WTC11 (cell line): ENCODE results near the gene TMEM135. TPM values are rescaled to one million over a fixed set of nuclear protein-coding genes. Genes with fewer than 3 reads are reported as not detected.

Experiments
- AR ChIP-seq: fragments of 250-450 bp; sonication (Bioruptor Pico); IDR thresholded peaks from 2 replicates; pipeline ENCODE4 v1.9.0; 2021; ENCODE audit warnings: mild to moderate bottlenecking
- CDX4 ChIP-seq: fragments of 250-450 bp; sonication (Bioruptor Pico); IDR thresholded peaks from 2 replicates; pipeline ENCODE4 v1.9.0; 2021; ENCODE audit warnings: moderate library complexity, mild to moderate bottlenecking, inconsistent platforms, borderline replicate concordance
- E2F1 ChIP-seq: sonication (generic); formaldehyde crosslinking; IDR thresholded peaks from 2 replicates; pipeline ENCODE4 v1.8.0; 2022; ENCODE audit warnings: mild to moderate bottlenecking, missing genetic modification reagents
- ESRRA ChIP-seq: sonication (generic); formaldehyde crosslinking; IDR thresholded peaks from 2 replicates; pipeline ENCODE4 v1.8.1; 2022; ENCODE audit warnings: mild to moderate bottlenecking, missing genetic modification reagents, borderline replicate concordance
- ETV6 ChIP-seq: sonication (generic); formaldehyde crosslinking; IDR thresholded peaks from 2 replicates; pipeline ENCODE4 v1.8.1; 2022; ENCODE audit warnings: mild to moderate bottlenecking, missing genetic modification reagents
- FOXK1 ChIP-seq: sonication (generic); formaldehyde crosslinking; IDR thresholded peaks from 2 replicates; pipeline ENCODE4 v1.8.0; 2022; ENCODE audit warnings: mild to moderate bottlenecking, moderate library complexity, missing genetic modification reagents
- GRHL2 ChIP-seq: fragments of 250-450 bp; sonication (Bioruptor Pico); IDR thresholded peaks from 2 replicates; pipeline ENCODE4 v1.8.0; 2022; ENCODE audit warnings: mild to moderate bottlenecking, moderate library complexity; ENCODE audit not compliant: insufficient replicate concordance, severe bottlenecking
- HMGXB4 ChIP-seq: sonication (generic); formaldehyde crosslinking; IDR thresholded peaks from 2 replicates; pipeline ENCODE4 v1.8.1; 2023; ENCODE audit warnings: mild to moderate bottlenecking, moderate library complexity, missing genetic modification reagents
- KAT7 ChIP-seq: sonication (generic); formaldehyde crosslinking; IDR thresholded peaks from 2 replicates; pipeline ENCODE4 v1.8.1; 2023; ENCODE audit warnings: missing genetic modification reagents, mild to moderate bottlenecking, borderline replicate concordance
- MAX ChIP-seq: sonication (generic); formaldehyde crosslinking; IDR thresholded peaks from 2 replicates; pipeline ENCODE4 v1.8.0; 2022; ENCODE audit warnings: mild to moderate bottlenecking, missing genetic modification reagents
- MXD4 ChIP-seq: fragments of 250-450 bp; sonication (Bioruptor Pico); IDR thresholded peaks from 2 replicates; pipeline ENCODE4 v1.8.0; 2021; ENCODE audit warnings: mild to moderate bottlenecking, moderate library complexity, borderline replicate concordance
- MYBL2 ChIP-seq: sonication (generic); formaldehyde crosslinking; IDR thresholded peaks from 2 replicates; pipeline ENCODE4 v1.8.1; 2023; ENCODE audit warnings: mild to moderate bottlenecking, moderate library complexity, missing genetic modification reagents
- NFATC4 ChIP-seq: fragments of 250-450 bp; sonication (Bioruptor Pico); IDR thresholded peaks from 2 replicates; pipeline ENCODE4 v1.9.0; 2021; ENCODE audit warnings: mild to moderate bottlenecking
- NFYB ChIP-seq: sonication (generic); formaldehyde crosslinking; conservative IDR thresholded peaks from 2 replicates; pipeline ENCODE4 v1.8.0; 2022; ENCODE audit warnings: low read depth, missing genetic modification reagents
- NR1H2 ChIP-seq: sonication (generic); formaldehyde crosslinking; IDR thresholded peaks from 2 replicates; pipeline ENCODE4 v1.9.0; 2021; ENCODE audit warnings: mild to moderate bottlenecking, moderate library complexity, missing genetic modification reagents
- SMAD3 ChIP-seq: sonication (generic); formaldehyde crosslinking; IDR thresholded peaks from 2 replicates; pipeline ENCODE4 v1.8.0; 2022; ENCODE audit warnings: missing genetic modification reagents, mild to moderate bottlenecking, borderline replicate concordance
- TEAD1 ChIP-seq: sonication (generic); formaldehyde crosslinking; IDR thresholded peaks from 2 replicates; pipeline ENCODE4 v1.8.0; 2022; ENCODE audit warnings: mild to moderate bottlenecking, missing genetic modification reagents
- ZNF263 ChIP-seq: sonication (generic); formaldehyde crosslinking; IDR thresholded peaks from 2 replicates; pipeline ENCODE4 v1.8.1; 2022; ENCODE audit warnings: low read depth, mild to moderate bottlenecking, moderate library complexity, missing genetic modification reagents
- ZNF281 ChIP-seq: sonication (generic); formaldehyde crosslinking; IDR thresholded peaks from 2 replicates; pipeline ENCODE4 v1.8.0; 2023; ENCODE audit warnings: mild to moderate bottlenecking, missing genetic modification reagents
- ZNF423 ChIP-seq: fragments of 250-450 bp; sonication (Bioruptor Pico); IDR thresholded peaks from 2 replicates; pipeline ENCODE4 v2.1.2; 2022; ENCODE audit warnings: mild to moderate bottlenecking, moderate library complexity
- ZNF532 ChIP-seq: fragments of 250-450 bp; sonication (Bioruptor Pico); IDR thresholded peaks from 2 replicates; pipeline ENCODE4 v1.9.0; 2021; ENCODE audit warnings: mild to moderate bottlenecking, borderline replicate concordance
- ZSCAN18 ChIP-seq: fragments of 250-450 bp; sonication (Bioruptor Pico); IDR thresholded peaks from 2 replicates; pipeline ENCODE4 v2.1.2; 2022; ENCODE audit warnings: mild to moderate bottlenecking, moderate library complexity
- total RNA-seq: library from RNA; stranded (reverse); gene quantifications from 3 replicates; pipeline ENCODE4 v1.2.3, GENCODE V29; 2021

Gene TMEM135
- total RNA-seq, 1 experiment from 2014 or later: 35.8 TPM

GRCh38 chr11:87037450-87038234 is at the start of gene TMEM135 (continued):
- no peak for TF ChIP-seq AR
- no peak for TF ChIP-seq MXD4
- no peak for TF ChIP-seq ZNF532 (CRISPR knock-in tag)
- 0 out of 2 replicates have a peak, but pooled peaks have one; percentile 62 for TF ChIP-seq E2F1 (CRISPR knock-in tag)
- 0 out of 2 replicates have a peak, but pooled peaks have one; percentile 56 for TF ChIP-seq SMAD3 (CRISPR knock-in tag)
- TF ChIP-seq TEAD1 (CRISPR knock-in tag): peak; percentile 78; the same call in 1 of the 2 replicates
- no peak for TF ChIP-seq KAT7
- TF ChIP-seq CDX4 (CRISPR knock-in tag): no peak
- TF ChIP-seq GRHL2 (CRISPR knock-in tag): no peak
- TF ChIP-seq ETV6: peak; percentile 60
- peak; percentile 56; the same call in 1 of the 2 replicates for TF ChIP-seq ZNF423
- 0 out of 2 replicates have a peak, but pooled peaks have one; percentile 47 for TF ChIP-seq NR1H2 (CRISPR knock-in tag)
- peak; percentile 90 for TF ChIP-seq MAX (CRISPR knock-in tag)
- TF ChIP-seq HMGXB4: peak; percentile 95
- peak; percentile 66 for TF ChIP-seq FOXK1 (CRISPR knock-in tag)
- TF ChIP-seq NFATC4 (CRISPR knock-in tag): no peak
- TF ChIP-seq ZSCAN18 (CRISPR knock-in tag): no peak
- no peak for TF ChIP-seq MYBL2
- no peak for TF ChIP-seq ESRRA (CRISPR knock-in tag)
- 0 out of 2 replicates have a peak, but pooled peaks have one; percentile 34 for TF ChIP-seq NFYB (CRISPR knock-in tag)
- 0 out of 2 replicates have a peak, but pooled peaks have one; percentile 13 for TF ChIP-seq ZNF281
- TF ChIP-seq ZNF263: no peak
